ENCODE data around the gene PLXDC1. TPM values are rescaled to one million over a fixed set of nuclear protein-coding genes. Genes with fewer than 3 reads are reported as not detected.
A peak's percentile ranks its signal among the peaks of the same experiment; 100 is the strongest.

The PLXDC1 gene
- total RNA-seq, 1 donor: 2.9 TPM

DNA sequence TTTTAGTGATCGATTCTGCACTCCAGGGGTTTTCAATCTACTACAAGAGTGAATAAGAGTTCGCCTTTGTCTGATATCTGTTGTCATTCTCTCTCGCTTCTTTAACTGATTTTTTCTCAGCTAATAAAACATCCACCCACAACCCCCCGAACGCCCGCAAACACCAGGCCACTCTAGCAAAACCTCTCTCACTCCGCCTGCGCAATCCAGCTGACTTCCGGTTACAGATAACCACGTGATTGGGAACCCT is 48.3 kb upstream of the PLXDC1 start:
- Histone ChIP-seq H3K27ac (ENCODE audit: low read depth, low read length) (peak overlapping the region; percentile 99), H4K20me1 (ENCODE audit: insufficient read depth, low read length) (peaks cover 33% of the 10 kb centered on the region), H3K9me3 (ENCODE audit: low read depth, low read length) (no peaks in the 10 kb centered on the region), H3K4me2 (ENCODE audit: insufficient read depth, low read length) (peak overlapping the region; percentile 88), H3K4me1 (ENCODE audit: insufficient read depth, low read length) (peaks cover 31% of the 10 kb centered on the region), H2AFZ (ENCODE audit: low read length) (peak overlapping the region; percentile 83), H3K36me3 (ENCODE audit: insufficient read depth, low read length) (peaks cover 39% of the 10 kb centered on the region), H3K27me3 (ENCODE audit: insufficient read depth, low read length) (no peaks in the 10 kb centered on the region), H3K4me3 (ENCODE audit: insufficient read depth, low read length) (peak overlapping the region; percentile 81), H3K79me2 (ENCODE audit: insufficient read depth, low read length) (peaks cover 43% of the 10 kb centered on the region)
- no peak for TF ChIP-seq CTCF (IDR thresholded peaks at IDR 0.05; ENCODE audit: extremely low read depth, low read depth, low read length)
- DNase-seq (ENCODE audit: insufficient read length, low spot score, missing footprints): peak; percentile 99

- Histone ChIP-seq H4K20me1 (ENCODE audit: insufficient read depth, low read length) (peaks cover 34% of the 10 kb centered on the region), H2AFZ (ENCODE audit: low read length) (peak overlapping the region; percentile 63), H3K79me2 (ENCODE audit: insufficient read depth, low read length) (peaks cover 57% of the 10 kb centered on the region), H3K4me2 (ENCODE audit: insufficient read depth, low read length) (peak overlapping the region; percentile 79), H3K4me3 (ENCODE audit: insufficient read depth, low read length) (peak overlapping the region; percentile 81), H3K27me3 (ENCODE audit: insufficient read depth, low read length) (no peaks in the 10 kb centered on the region), H3K4me1 (ENCODE audit: insufficient read depth, low read length) (peaks cover 35% of the 10 kb centered on the region), H3K9me3 (ENCODE audit: low read depth, low read length) (no peaks in the 10 kb centered on the region), H3K27ac (ENCODE audit: low read depth, low read length) (no peak overlapping the region), H3K36me3 (ENCODE audit: insufficient read depth, low read length) (peaks cover 32% of the 10 kb centered on the region)
- no peak for TF ChIP-seq CTCF (IDR thresholded peaks at IDR 0.05; ENCODE audit: extremely low read depth, low read depth, low read length)
- DNase-seq (ENCODE audit: insufficient read length, low spot score, missing footprints): no peak
Observed at GRCh38 chr17:39198186-39198566, 46.7 kb upstream of the PLXDC1 start.

DNA sequence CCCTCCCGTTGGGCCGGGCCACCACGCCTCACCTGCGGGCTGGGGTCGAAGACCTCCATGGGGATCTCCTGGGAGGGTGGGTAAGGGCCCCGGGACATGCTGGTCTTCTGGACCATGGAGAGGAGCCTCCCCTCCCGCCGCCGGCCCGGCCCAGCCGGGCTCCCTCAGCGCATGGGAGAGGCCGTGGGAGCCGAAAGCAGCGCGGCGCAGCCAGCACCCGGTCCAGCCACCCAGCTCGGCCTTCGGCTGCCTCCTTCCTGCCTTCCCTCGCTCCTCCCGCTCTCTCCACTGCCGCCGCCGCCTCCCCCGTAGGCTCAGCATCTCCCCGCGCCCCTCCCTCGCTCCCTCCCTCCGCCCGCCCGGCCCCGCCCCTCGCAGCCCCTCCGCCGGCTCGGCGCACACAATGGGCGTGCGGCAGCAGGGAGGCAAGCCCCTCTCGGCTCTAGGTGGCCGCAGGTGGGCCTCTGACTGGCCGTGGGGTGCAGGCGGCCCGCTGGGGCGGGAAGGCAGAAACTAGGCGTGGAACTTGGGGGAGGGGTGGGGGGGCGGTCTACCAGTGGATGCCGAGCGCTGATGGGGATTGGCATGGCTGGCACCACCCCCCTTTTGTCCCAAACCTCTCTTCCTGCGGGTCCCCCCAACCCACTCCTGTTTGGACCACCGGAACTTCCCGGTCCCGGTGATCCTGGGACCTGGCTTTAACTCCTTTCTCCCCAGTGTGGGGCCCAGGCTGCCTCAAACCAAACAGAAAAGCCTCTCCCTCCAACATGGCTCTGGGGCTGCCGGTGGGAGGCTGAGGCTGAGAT is 46.1 kb upstream of the PLXDC1 start, which contains the start of gene CACNB1:
Gene CACNB1, minus strand, starts transcription at position 290 of the 806 bp plus-strand sequence. Its CDS starts 174 bp downstream, at position 116.
- H3K27me3 ChIP-seq (ENCODE audit: insufficient read depth, low read length): no peaks in the 10 kb centered on the region
- no peak within 1 kb of the TSS for H3K27ac ChIP-seq (ENCODE audit: low read depth, low read length)
- H3K4me1 ChIP-seq (ENCODE audit: insufficient read depth, low read length): peaks cover 35% of the 10 kb centered on the region
- peak within 1 kb of the TSS; percentile 63 for H2AFZ ChIP-seq (ENCODE audit: low read length)
- H3K4me2 ChIP-seq (ENCODE audit: insufficient read depth, low read length): peak within 1 kb of the TSS; percentile 79
- H3K79me2 ChIP-seq (ENCODE audit: insufficient read depth, low read length): peaks cover 60% of the 10 kb centered on the region
- H4K20me1 ChIP-seq (ENCODE audit: insufficient read depth, low read length): peaks cover 33% of the 10 kb centered on the region
- peak within 1 kb of the TSS; percentile 81 for H3K4me3 ChIP-seq (ENCODE audit: insufficient read depth, low read length)
- peaks cover 30% of the 10 kb centered on the region for H3K36me3 ChIP-seq (ENCODE audit: insufficient read depth, low read length)
- no peaks in the 10 kb centered on the region for H3K9me3 ChIP-seq (ENCODE audit: low read depth, low read length)
- TF ChIP-seq CTCF (IDR thresholded peaks at IDR 0.05; ENCODE audit: extremely low read depth, low read depth, low read length): no peak
- DNase-seq (ENCODE audit: insufficient read length, low spot score, missing footprints): peak; percentile 99

- TF ChIP-seq CTCF (IDR thresholded peaks at IDR 0.05; ENCODE audit: extremely low read depth, low read depth, low read length): no peak
- Histone ChIP-seq H3K79me2 (ENCODE audit: insufficient read depth, low read length) (peaks cover 53% of the 10 kb centered on the region), H3K4me3 (ENCODE audit: insufficient read depth, low read length) (peak overlapping the region; percentile 81), H3K27me3 (ENCODE audit: insufficient read depth, low read length) (no peaks in the 10 kb centered on the region), H2AFZ (ENCODE audit: low read length) (no peak overlapping the region), H3K4me2 (ENCODE audit: insufficient read depth, low read length) (peak overlapping the region; percentile 79), H4K20me1 (ENCODE audit: insufficient read depth, low read length) (peaks cover 29% of the 10 kb centered on the region), H3K36me3 (ENCODE audit: insufficient read depth, low read length) (peaks cover 30% of the 10 kb centered on the region), H3K27ac (ENCODE audit: low read depth, low read length) (no peak overlapping the region), H3K4me1 (ENCODE audit: insufficient read depth, low read length) (peaks cover 33% of the 10 kb centered on the region), H3K9me3 (ENCODE audit: low read depth, low read length) (no peaks in the 10 kb centered on the region)
- peak; percentile 89 for DNase-seq (ENCODE audit: insufficient read length, low spot score, missing footprints)
Observed at GRCh38 chr17:39196808-39197291, 45.4 kb upstream of the PLXDC1 start.

Data from osteoblast (primary cell).